Endothelial cell of umbilical vein (primary cell): ENCODE measurements around the gene CELF3.

ENCODE experiments used
- CTCF ChIP-seq, 2 donors: IDR thresholded peaks; 1 replicate in 1 of 2; 2 replicates in 1 of 2; pipeline ENCODE4 v1.5.1; 2011; ENCODE audit warnings: low read length in 2 of 2, mild to moderate bottlenecking in 2 of 2, moderate library complexity in 2 of 2, control low read depth in 1 of 2, inconsistent platforms in 1 of 2, low read depth in 1 of 2; ENCODE audit not compliant: insufficient read depth in 1 of 2; ENCODE audit errors: extremely low read depth in 1 of 2
- EZH2 ChIP-seq: IDR thresholded peaks from 2 replicates; pipeline ENCODE4 v1.6.1; 2012; ENCODE audit warnings: borderline replicate concordance, low read depth, mild to moderate bottlenecking, moderate library complexity, low read length, inconsistent platforms; ENCODE audit not compliant: severe bottlenecking
- GATA2 ChIP-seq: IDR thresholded peaks from 2 replicates; pipeline ENCODE4 v1.7.0; 2011; ENCODE audit warnings: low read depth, mild to moderate bottlenecking, moderate library complexity, mixed read lengths, low read length; ENCODE audit not compliant: insufficient read length, insufficient read depth
- JUN ChIP-seq: IDR thresholded peaks from 2 replicates; pipeline ENCODE4 v1.6.1; 2011; ENCODE audit warnings: borderline replicate concordance, low read depth; ENCODE audit not compliant: insufficient read length, insufficient read depth
- MAX ChIP-seq: IDR thresholded peaks from 2 replicates; pipeline ENCODE4 v1.6.1; 2011; ENCODE audit not compliant: insufficient read depth, insufficient read length
- MYC ChIP-seq: IDR thresholded peaks from one replicate; pipeline ENCODE4 v1.6.1; 2011; ENCODE audit warnings: mild to moderate bottlenecking, low read depth, low read length
- POLR2A ChIP-seq: IDR thresholded peaks from 2 replicates; pipeline ENCODE4 v1.6.1; 2012; ENCODE audit warnings: low read depth, mild to moderate bottlenecking, control low read depth, low read length
- POLR2AphosphoS5 ChIP-seq: IDR thresholded peaks from 2 replicates; pipeline ENCODE4 v1.6.1; 2012; ENCODE audit warnings: low read depth, mild to moderate bottlenecking, control low read depth, low read length, moderate library complexity; ENCODE audit not compliant: insufficient read depth

GRCh38 chr1:151668090-151668489 lies 48.5 kb downstream of the CELF3 start:
- TF ChIP-seq CTCF (IDR thresholded peaks at IDR 0.05; ENCODE audit: extremely low read depth in 1 of 2, insufficient read depth in 1 of 2, low read depth in 1 of 2, low read length in 2 of 2) (no peak), POLR2AphosphoS5 (no peak), EZH2 (no peak), POLR2A (no peak), JUN (no peak), GATA2 (no peak), MYC (no peak), MAX (no peak)
